Breast epithelium (tissue), 4 donors: ENCODE measurements around the gene SLC27A2. TPM values are rescaled to one million over a fixed set of nuclear protein-coding genes. Genes with fewer than 3 reads are reported as not detected.
"Not testable (repeated sequence)": the region's sequence is repeated elsewhere in the genome, so short reads cannot be mapped to it uniquely, and the experiment has no call there.

Experiments used
- DNase-seq, 2 donors: peaks; one replicate each; pipeline ENCODE4 v3.0.0-alpha.2; 2019; ENCODE audit warnings: low spot score in 2 of 2
- H3K27ac ChIP-seq, 2 donors: fragments of 200-600 bp; sonication (generic) in 1 of 2; one replicate each; pipeline ENCODE4 v1.5.1; 2016 to 2019; ENCODE audit warnings: mild to moderate bottlenecking in 1 of 2
- H3K27me3 ChIP-seq, 2 donors: fragments of 200-600 bp; sonication (generic) in 1 of 2; one replicate each; pipeline versions ENCODE4 v1.5.1 to v1.6.0; 2017 to 2019; ENCODE audit warnings: control low read depth in 1 of 2, mild to moderate bottlenecking in 1 of 2
- H3K36me3 ChIP-seq: fragments of 200-600 bp; one replicate; pipeline ENCODE4 v1.5.1; 2019
- H3K4me1 ChIP-seq, 2 donors: fragments of 200-600 bp; sonication (generic); one replicate each; pipeline ENCODE4 v1.5.1; 2016 to 2019; ENCODE audit warnings: control low read depth in 1 of 2
- H3K4me3 ChIP-seq, 3 donors: fragments of 200-600 bp; sonication (generic); 1 replicate in 2 of 3; 2 replicates in 1 of 3; pipeline ENCODE4 v1.5.1; 2016 to 2019; ENCODE audit warnings: mild to moderate bottlenecking in 3 of 3, moderate library complexity in 2 of 3
- H3K9me3 ChIP-seq, 2 donors: fragments of 200-600 bp; sonication (generic) in 1 of 2; one replicate each; pipeline ENCODE4 v1.5.1; 2016 to 2019; ENCODE audit warnings: control low read depth in 1 of 2
- CTCF ChIP-seq, 3 donors: fragments of 450-650 bp; IDR thresholded peaks; one replicate each; pipeline ENCODE4 v1.5.1; 2016 to 2017; ENCODE audit warnings: antibody characterized with exemption in 3 of 3, mild to moderate bottlenecking in 3 of 3, moderate library complexity in 3 of 3
- POLR2A ChIP-seq: fragments of 450-650 bp; IDR thresholded peaks from one replicate; pipeline ENCODE4 v1.6.1; 2016; ENCODE audit warnings: antibody characterized with exemption, mild to moderate bottlenecking, moderate library complexity
- POLR2AphosphoS5 ChIP-seq, 3 donors: sonication (generic); formaldehyde crosslinking; IDR thresholded peaks; one replicate each; pipeline ENCODE4 v1.6.1; 2017; ENCODE audit warnings: antibody characterized with exemption in 3 of 3
- intact Hi-C: fragments of 100-400 bp; cut with DNase I; formaldehyde crosslinking; loops from one replicate; pipeline ENCODE4 v1.15.1; 2023; ENCODE audit warnings: low total_unique reads
- total RNA-seq, 3 donors: library from RNA; depleted of rRNA; stranded (reverse); fragments of >200 nt; gene quantifications; one replicate each; pipeline ENCODE4 v1.1.0, GENCODE V29; 2016

SLC27A2 gene
- total RNA-seq, 3 donors from 2014 or later: 0.96 to 5.6 (median 3.5) TPM

- H3K4me3 ChIP-seq: no peak overlapping the region
- no peaks in the 10 kb centered on the region for H3K4me1 ChIP-seq
- TF ChIP-seq POLR2AphosphoS5 (IDR thresholded peaks at IDR 0.05): no peak
- TF ChIP-seq POLR2A: no peak
- no peak for TF ChIP-seq CTCF (IDR thresholded peaks at IDR 0.05)
- intact Hi-C loops: loop anchor here (10.0 kb wide), 1 partner anchor 1206 kb away; no protein-coding TSS in a partner anchor
- no peaks in the 10 kb centered on the region for H3K9me3 ChIP-seq
- no peak overlapping the region for H3K27ac ChIP-seq
- DNase-seq: no peak
- no peaks in the 10 kb centered on the region for H3K27me3 ChIP-seq
- H3K36me3 ChIP-seq: no peaks in the 10 kb centered on the region
Observed at GRCh38 chr15:50168379-50168778, 13.6 kb upstream of the SLC27A2 start.

DNA sequence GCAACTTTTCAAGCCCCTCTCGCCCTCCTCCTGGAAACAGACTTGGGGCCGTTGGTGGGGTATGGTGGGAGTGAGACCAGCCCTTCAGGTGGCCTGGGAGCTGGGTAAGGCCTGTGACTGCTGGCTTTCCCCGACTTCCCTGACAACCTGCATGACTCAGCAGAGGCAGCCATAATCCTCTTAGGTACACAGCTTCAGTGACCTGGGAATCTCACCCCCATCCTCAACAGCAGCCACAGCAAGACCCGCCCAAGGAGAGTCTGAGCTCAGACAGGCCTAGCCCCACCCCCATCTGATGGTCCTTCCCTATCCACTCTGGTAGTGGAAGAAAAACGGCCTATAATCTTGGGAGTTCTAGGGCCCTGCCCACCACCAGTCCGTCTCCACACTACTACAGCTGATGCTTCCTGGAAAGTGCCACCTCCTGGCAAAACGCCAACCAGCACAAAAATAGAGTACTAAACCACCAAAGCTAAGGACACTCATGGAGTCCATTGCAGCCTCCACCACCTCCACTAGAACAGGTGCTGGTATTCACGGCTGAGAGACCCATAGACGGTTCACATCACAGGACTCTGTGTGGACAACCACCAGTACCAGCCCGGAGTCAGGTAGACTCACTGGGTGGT, 13.1 kb upstream of the SLC27A2 start:
- Histone ChIP-seq H3K27ac (no peak overlapping the region), H3K4me1 (no peaks in the 10 kb centered on the region), H3K9me3 (no peaks in the 10 kb centered on the region), H3K27me3 (no peaks in the 10 kb centered on the region), H3K36me3 (no peaks in the 10 kb centered on the region), H3K4me3 (no peak overlapping the region)
- no peak for TF ChIP-seq POLR2A
- TF ChIP-seq POLR2AphosphoS5 (IDR thresholded peaks at IDR 0.05): no peak
- no peak for TF ChIP-seq CTCF (IDR thresholded peaks at IDR 0.05)
- no peak for DNase-seq
- intact Hi-C loops: loop anchor here (10.0 kb wide), 1 partner anchor 1206 kb away; no protein-coding TSS in a partner anchor

DNA sequence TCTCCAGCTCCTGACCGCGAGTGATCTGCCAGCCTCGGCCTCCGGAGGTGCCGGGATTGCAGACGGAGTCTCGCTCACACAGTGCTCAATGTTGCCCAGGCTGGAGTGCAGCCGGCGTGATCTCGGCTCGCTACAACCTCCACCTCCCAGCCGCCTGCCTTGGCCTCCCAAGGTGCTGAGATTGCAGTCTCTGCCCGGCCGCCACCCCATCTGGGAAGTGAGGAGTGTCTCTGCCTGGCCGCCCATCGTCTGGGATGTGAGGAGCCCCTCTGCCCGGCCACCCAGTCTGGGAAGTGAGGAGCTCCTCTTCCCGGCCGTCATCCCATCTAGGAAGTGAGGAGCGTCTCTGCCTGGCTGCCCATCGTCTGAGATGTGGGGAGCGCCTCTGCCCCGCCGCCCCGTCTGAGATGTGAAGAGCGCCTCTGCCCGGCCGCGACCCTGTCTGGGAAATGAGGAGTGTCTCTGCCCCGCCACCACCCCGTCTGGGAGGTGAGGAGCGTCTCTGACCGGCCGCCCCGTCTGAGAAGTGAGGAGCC, 9.6 kb upstream of the SLC27A2 start:
- H3K27ac ChIP-seq, H3K4me3 ChIP-seq, DNase-seq, H3K27me3 ChIP-seq, intact Hi-C loops, H3K9me3 ChIP-seq, H3K4me1 ChIP-seq, H3K36me3 ChIP-seq: not testable (repeated sequence)

DNA sequence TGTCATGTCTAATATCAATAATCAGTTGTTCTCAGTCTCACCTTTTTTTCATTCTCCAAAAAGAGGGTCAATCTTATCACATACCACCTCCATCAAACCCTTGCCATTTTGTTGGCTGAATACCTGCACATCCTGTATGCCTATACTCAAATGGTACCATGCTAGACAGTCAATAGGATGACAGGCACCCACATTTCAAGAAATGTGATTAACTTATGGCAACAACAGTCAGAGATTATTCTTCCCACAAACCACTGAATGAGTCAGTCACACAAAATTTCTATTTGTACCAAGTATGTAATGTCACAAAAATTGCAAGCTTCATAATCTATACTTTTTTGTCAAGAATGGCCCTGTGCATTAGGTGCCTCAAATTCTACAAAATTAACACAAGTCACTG, 5.1 kb upstream of the SLC27A2 start:
- DNase-seq: no peak
- no peak overlapping the region for H3K4me3 ChIP-seq
- TF ChIP-seq POLR2A (no peak), CTCF (IDR thresholded peaks at IDR 0.05) (no peak), POLR2AphosphoS5 (IDR thresholded peaks at IDR 0.05) (no peak)
- H3K9me3 ChIP-seq: no peaks in the 10 kb centered on the region
- no peaks in the 10 kb centered on the region for H3K4me1 ChIP-seq
- intact Hi-C loops: no loop called here
- H3K27ac ChIP-seq: no peak overlapping the region
- H3K27me3 ChIP-seq: peaks cover 0 to 5% of the 10 kb centered on the region in 2 donors
- no peaks in the 10 kb centered on the region for H3K36me3 ChIP-seq

DNA sequence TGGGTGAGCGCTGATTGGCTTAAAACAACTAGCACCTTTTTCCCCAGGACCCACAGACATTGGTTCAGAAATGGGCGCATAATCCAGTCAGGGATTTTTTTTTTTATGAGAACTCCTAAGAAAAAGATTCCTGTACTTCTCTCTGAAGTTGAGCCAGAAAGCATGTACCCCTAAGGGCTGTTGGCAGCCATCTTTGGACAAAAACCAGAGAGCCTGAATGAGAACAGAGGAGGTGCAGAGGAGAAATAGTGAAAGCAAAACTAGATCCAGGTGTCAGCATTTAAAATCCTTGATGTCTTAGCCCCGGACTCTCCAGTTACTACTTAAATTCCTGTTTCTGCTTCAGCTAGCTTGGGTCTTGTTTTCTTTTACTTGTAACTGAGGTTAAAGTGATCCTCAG, 1.9 kb upstream of the SLC27A2 start:
- Histone ChIP-seq H3K27ac (no peak overlapping the region), H3K9me3 (no peaks in the 10 kb centered on the region), H3K4me3 (peak overlapping the region in 1 of 3 donors; percentile 13), H3K27me3 (peaks cover 0 to 15% of the 10 kb centered on the region in 2 donors), H3K36me3 (no peaks in the 10 kb centered on the region), H3K4me1 (no peaks in the 10 kb centered on the region)
- no peak for TF ChIP-seq POLR2AphosphoS5 (IDR thresholded peaks at IDR 0.05)
- no peak for TF ChIP-seq CTCF (IDR thresholded peaks at IDR 0.05)
- DNase-seq: no peak
- intact Hi-C loops: no loop called here
